CD4-positive, alpha-beta T cell treated with Interleukin-6 for 4 hours (primary cell): Measurements from ENCODE around the gene WSCD2.

ENCODE experiments used
- DNase-seq: peaks from one replicate; pipeline ENCODE4 v3.0.0-alpha.2; 2020; ENCODE audit warnings: mixed read lengths

WSCD2 gene

GRCh38 chr12:108129017-108129812 lies at the start of gene WSCD2:
WSCD2 (plus strand) TSS chr12:108129288; CDS start chr12:108195833, 66,545 bp downstream.
- DNase-seq: no peak

- DNase-seq: no peak
Measured at GRCh38 chr12:108079721-108080120, 49.4 kb upstream of the WSCD2 start.

GRCh38 chr12:108080363-108080762 lies 48.7 kb upstream of the WSCD2 start:
- no peak for DNase-seq

GRCh38 chr12:108082485-108082884 lies 46.6 kb upstream of the WSCD2 start:
- DNase-seq: no peak

- DNase-seq: no peak
Measured at GRCh38 chr12:108087900-108088299, 41.2 kb upstream of the WSCD2 start.

GRCh38 chr12:108090107-108090899 lies 38.8 kb upstream of the WSCD2 start:
- DNase-seq: no peak

GRCh38 chr12:108090932-108091678 lies 38.0 kb upstream of the WSCD2 start:
- DNase-seq: no peak

- DNase-seq: no peak
Measured at GRCh38 chr12:108091679-108092051, 37.4 kb upstream of the WSCD2 start.

GRCh38 chr12:108093209-108093608 lies 35.9 kb upstream of the WSCD2 start:
- no peak for DNase-seq

- DNase-seq: no peak
Measured at GRCh38 chr12:108094056-108094649, 34.9 kb upstream of the WSCD2 start.

GRCh38 chr12:108097160-108097911 lies 31.8 kb upstream of the WSCD2 start:
- no peak for DNase-seq

GRCh38 chr12:108098374-108098773 lies 30.7 kb upstream of the WSCD2 start:
- DNase-seq: no peak

GRCh38 chr12:108099073-108099472 lies 30.0 kb upstream of the WSCD2 start:
- no peak for DNase-seq

- no peak for DNase-seq
Measured at GRCh38 chr12:108099778-108100489, 29.2 kb upstream of the WSCD2 start.

GRCh38 chr12:108101605-108102175 lies 27.4 kb upstream of the WSCD2 start:
- DNase-seq: no peak

GRCh38 chr12:108102363-108102762 lies 26.7 kb upstream of the WSCD2 start:
- DNase-seq: no peak

- DNase-seq: no peak
Measured at GRCh38 chr12:108103087-108103486, 26.0 kb upstream of the WSCD2 start.

GRCh38 chr12:108103517-108103916 lies 25.6 kb upstream of the WSCD2 start:
- no peak for DNase-seq

GRCh38 chr12:108104657-108105056 lies 24.4 kb upstream of the WSCD2 start:
- DNase-seq: no peak

- DNase-seq: no peak
Measured at GRCh38 chr12:108106599-108106998, 22.5 kb upstream of the WSCD2 start.

GRCh38 chr12:108107293-108107692 lies 21.8 kb upstream of the WSCD2 start:
- no peak for DNase-seq
